Measurements from ENCODE around the gene CTSW.
A peak's percentile ranks its signal among the peaks of the same experiment; 100 is the strongest.

The CTSW gene

DNA sequence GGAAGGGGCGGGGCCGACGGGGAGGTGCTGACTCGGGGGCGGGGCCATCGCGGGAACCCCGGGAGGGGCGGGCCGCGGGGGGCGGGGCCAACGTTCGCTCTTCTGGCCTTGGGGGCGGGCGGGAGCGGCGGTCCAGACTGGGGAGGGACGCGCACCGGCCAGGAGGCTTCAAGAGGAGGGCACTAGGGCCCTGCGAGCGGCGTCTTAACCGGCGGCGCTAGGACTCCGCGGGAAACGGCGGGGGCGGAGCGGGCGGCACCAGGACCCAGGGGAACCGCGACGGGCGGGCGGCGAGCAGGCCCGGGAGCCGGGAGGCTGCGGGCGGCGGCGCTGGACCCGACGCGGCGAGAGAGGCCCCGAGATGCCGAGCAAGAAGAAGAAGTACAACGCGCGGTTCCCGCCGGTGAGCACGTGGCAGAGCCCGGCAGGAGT lies 39.5 kb downstream of the CTSW start, which contains the start of gene DRAP1 (continued):
- TF ChIP-seq, protein P1, sequence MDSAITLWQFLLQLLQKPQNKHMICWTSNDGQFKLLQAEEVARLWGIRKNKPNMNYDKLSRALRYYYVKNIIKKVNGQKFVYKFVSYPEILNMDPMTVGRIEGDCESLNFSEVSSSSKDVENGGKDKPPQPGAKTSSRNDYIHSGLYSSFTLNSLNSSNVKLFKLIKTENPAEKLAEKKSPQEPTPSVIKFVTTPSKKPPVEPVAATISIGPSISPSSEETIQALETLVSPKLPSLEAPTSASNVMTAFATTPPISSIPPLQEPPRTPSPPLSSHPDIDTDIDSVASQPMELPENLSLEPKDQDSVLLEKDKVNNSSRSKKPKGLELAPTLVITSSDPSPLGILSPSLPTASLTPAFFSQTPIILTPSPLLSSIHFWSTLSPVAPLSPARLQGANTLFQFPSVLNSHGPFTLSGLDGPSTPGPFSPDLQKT (IDR thresholded peaks at IDR 0.05; ENCODE audit: borderline replicate concordance, low read depth, low read length), result no peak
- TF ChIP-seq, protein P2, sequence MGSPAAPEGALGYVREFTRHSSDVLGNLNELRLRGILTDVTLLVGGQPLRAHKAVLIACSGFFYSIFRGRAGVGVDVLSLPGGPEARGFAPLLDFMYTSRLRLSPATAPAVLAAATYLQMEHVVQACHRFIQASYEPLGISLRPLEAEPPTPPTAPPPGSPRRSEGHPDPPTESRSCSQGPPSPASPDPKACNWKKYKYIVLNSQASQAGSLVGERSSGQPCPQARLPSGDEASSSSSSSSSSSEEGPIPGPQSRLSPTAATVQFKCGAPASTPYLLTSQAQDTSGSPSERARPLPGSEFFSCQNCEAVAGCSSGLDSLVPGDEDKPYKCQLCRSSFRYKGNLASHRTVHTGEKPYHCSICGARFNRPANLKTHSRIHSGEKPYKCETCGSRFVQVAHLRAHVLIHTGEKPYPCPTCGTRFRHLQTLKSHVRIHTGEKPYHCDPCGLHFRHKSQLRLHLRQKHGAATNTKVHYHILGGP (tag by site-specific recombination; IDR thresholded peaks at IDR 0.05), result 0 out of 2 replicates have a peak, but pooled peaks have one; percentile 27
- peak; percentile 92 for TF ChIP-seq ZNF561 (tag by site-specific recombination; IDR thresholded peaks at IDR 0.05; ENCODE audit: borderline replicate concordance)
- TF ChIP-seq, protein P3, sequence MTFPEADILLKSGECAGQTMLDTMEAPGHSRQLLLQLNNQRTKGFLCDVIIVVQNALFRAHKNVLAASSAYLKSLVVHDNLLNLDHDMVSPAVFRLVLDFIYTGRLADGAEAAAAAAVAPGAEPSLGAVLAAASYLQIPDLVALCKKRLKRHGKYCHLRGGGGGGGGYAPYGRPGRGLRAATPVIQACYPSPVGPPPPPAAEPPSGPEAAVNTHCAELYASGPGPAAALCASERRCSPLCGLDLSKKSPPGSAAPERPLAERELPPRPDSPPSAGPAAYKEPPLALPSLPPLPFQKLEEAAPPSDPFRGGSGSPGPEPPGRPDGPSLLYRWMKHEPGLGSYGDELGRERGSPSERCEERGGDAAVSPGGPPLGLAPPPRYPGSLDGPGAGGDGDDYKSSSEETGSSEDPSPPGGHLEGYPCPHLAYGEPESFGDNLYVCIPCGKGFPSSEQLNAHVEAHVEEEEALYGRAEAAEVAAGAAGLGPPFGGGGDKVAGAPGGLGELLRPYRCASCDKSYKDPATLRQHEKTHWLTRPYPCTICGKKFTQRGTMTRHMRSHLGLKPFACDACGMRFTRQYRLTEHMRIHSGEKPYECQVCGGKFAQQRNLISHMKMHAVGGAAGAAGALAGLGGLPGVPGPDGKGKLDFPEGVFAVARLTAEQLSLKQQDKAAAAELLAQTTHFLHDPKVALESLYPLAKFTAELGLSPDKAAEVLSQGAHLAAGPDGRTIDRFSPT (tag by site-specific recombination; IDR thresholded peaks at IDR 0.05), result no peak
- 0 out of 2 replicates have a peak, but pooled peaks have one; percentile 25 for TF ChIP-seq ZBTB8A (tag by site-specific recombination; IDR thresholded peaks at IDR 0.05)
- TF ChIP-seq PRDM1 (tag by site-specific recombination; IDR thresholded peaks at IDR 0.05), result no peak
- TF ChIP-seq ZNF501 (tag by site-specific recombination; IDR thresholded peaks at IDR 0.05), result no peak
- TF ChIP-seq, protein P4, sequence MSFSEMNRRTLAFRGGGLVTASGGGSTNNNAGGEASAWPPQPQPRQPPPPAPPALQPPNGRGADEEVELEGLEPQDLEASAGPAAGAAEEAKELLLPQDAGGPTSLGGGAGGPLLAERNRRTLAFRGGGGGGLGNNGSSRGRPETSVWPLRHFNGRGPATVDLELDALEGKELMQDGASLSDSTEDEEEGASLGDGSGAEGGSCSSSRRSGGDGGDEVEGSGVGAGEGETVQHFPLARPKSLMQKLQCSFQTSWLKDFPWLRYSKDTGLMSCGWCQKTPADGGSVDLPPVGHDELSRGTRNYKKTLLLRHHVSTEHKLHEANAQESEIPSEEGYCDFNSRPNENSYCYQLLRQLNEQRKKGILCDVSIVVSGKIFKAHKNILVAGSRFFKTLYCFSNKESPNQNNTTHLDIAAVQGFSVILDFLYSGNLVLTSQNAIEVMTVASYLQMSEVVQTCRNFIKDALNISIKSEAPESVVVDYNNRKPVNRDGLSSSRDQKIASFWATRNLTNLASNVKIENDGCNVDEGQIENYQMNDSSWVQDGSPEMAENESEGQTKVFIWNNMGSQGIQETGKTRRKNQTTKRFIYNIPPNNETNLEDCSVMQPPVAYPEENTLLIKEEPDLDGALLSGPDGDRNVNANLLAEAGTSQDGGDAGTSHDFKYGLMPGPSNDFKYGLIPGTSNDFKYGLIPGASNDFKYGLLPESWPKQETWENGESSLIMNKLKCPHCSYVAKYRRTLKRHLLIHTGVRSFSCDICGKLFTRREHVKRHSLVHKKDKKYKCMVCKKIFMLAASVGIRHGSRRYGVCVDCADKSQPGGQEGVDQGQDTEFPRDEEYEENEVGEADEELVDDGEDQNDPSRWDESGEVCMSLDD (tag by site-specific recombination; IDR thresholded peaks at IDR 0.05), result no peak
- TF ChIP-seq WT1 (tag by site-specific recombination; IDR thresholded peaks at IDR 0.05), result no peak
- no peak for TF ChIP-seq ZNF24 (tag by site-specific recombination; IDR thresholded peaks at IDR 0.05)
- no peak for TF ChIP-seq ZNF701 (tag by site-specific recombination; IDR thresholded peaks at IDR 0.05)
- TF ChIP-seq ZBTB1 (tag by site-specific recombination; IDR thresholded peaks at IDR 0.05), result no peak
- no peak for TF ChIP-seq ZNF777 (tag by site-specific recombination; IDR thresholded peaks at IDR 0.05; ENCODE audit: borderline replicate concordance)
- no peak for TF ChIP-seq ZNF274 (IDR thresholded peaks at IDR 0.05; ENCODE audit: low read length)
- no peak for TF ChIP-seq ZNF274 (tag by site-specific recombination; IDR thresholded peaks at IDR 0.05; ENCODE audit: borderline replicate concordance)
- TF ChIP-seq ZBTB17 (tag by site-specific recombination; IDR thresholded peaks at IDR 0.05), result no peak
- TF ChIP-seq, protein P5, sequence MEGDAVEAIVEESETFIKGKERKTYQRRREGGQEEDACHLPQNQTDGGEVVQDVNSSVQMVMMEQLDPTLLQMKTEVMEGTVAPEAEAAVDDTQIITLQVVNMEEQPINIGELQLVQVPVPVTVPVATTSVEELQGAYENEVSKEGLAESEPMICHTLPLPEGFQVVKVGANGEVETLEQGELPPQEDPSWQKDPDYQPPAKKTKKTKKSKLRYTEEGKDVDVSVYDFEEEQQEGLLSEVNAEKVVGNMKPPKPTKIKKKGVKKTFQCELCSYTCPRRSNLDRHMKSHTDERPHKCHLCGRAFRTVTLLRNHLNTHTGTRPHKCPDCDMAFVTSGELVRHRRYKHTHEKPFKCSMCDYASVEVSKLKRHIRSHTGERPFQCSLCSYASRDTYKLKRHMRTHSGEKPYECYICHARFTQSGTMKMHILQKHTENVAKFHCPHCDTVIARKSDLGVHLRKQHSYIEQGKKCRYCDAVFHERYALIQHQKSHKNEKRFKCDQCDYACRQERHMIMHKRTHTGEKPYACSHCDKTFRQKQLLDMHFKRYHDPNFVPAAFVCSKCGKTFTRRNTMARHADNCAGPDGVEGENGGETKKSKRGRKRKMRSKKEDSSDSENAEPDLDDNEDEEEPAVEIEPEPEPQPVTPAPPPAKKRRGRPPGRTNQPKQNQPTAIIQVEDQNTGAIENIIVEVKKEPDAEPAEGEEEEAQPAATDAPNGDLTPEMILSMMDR (tag by site-specific recombination; IDR thresholded peaks at IDR 0.05), result no peak
- TF ChIP-seq SP3 (tag by site-specific recombination; IDR thresholded peaks at IDR 0.05), result peak; percentile 65
- no peak for TF ChIP-seq ZNF558 (tag by site-specific recombination; IDR thresholded peaks at IDR 0.05)
- no peak for TF ChIP-seq ZNF433 (tag by site-specific recombination; IDR thresholded peaks at IDR 0.05; ENCODE audit: low read depth)
- TF ChIP-seq, protein P6, sequence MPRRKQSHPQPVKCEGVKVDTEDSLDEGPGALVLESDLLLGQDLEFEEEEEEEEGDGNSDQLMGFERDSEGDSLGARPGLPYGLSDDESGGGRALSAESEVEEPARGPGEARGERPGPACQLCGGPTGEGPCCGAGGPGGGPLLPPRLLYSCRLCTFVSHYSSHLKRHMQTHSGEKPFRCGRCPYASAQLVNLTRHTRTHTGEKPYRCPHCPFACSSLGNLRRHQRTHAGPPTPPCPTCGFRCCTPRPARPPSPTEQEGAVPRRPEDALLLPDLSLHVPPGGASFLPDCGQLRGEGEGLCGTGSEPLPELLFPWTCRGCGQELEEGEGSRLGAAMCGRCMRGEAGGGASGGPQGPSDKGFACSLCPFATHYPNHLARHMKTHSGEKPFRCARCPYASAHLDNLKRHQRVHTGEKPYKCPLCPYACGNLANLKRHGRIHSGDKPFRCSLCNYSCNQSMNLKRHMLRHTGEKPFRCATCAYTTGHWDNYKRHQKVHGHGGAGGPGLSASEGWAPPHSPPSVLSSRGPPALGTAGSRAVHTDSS (tag by site-specific recombination; IDR thresholded peaks at IDR 0.05), result no peak; the same call in 1 of the 2 replicates
- TF ChIP-seq, protein P7, sequence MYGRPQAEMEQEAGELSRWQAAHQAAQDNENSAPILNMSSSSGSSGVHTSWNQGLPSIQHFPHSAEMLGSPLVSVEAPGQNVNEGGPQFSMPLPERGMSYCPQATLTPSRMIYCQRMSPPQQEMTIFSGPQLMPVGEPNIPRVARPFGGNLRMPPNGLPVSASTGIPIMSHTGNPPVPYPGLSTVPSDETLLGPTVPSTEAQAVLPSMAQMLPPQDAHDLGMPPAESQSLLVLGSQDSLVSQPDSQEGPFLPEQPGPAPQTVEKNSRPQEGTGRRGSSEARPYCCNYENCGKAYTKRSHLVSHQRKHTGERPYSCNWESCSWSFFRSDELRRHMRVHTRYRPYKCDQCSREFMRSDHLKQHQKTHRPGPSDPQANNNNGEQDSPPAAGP (tag by site-specific recombination; IDR thresholded peaks at IDR 0.05), result peak; percentile 74
- TF ChIP-seq ZNF792 (tag by site-specific recombination; IDR thresholded peaks at IDR 0.05), result no peak
- TF ChIP-seq ZNF19 (tag by site-specific recombination; IDR thresholded peaks at IDR 0.05; ENCODE audit: low read depth), result no peak
- TF ChIP-seq ZSCAN23 (tag by site-specific recombination; IDR thresholded peaks at IDR 0.05), result no peak
- no peak for TF ChIP-seq ZNF776 (tag by site-specific recombination; IDR thresholded peaks at IDR 0.05; ENCODE audit: borderline replicate concordance)
- no peak for TF ChIP-seq ZNF133 (tag by site-specific recombination; IDR thresholded peaks at IDR 0.05)
- TF ChIP-seq ZNF10 (tag by site-specific recombination; IDR thresholded peaks at IDR 0.05), result no peak
- TF ChIP-seq, protein P8, sequence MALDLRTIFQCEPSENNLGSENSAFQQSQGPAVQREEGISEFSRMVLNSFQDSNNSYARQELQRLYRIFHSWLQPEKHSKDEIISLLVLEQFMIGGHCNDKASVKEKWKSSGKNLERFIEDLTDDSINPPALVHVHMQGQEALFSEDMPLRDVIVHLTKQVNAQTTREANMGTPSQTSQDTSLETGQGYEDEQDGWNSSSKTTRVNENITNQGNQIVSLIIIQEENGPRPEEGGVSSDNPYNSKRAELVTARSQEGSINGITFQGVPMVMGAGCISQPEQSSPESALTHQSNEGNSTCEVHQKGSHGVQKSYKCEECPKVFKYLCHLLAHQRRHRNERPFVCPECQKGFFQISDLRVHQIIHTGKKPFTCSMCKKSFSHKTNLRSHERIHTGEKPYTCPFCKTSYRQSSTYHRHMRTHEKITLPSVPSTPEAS (tag by site-specific recombination; IDR thresholded peaks at IDR 0.05), result no peak

All from HEK293 (cell line).